Mesenchymal stem cell (in vitro differentiated cells and primary cell): Measurements from ENCODE around the gene OR2AP1.

Source experiments
- DNase-seq: peaks from one replicate; pipeline ENCODE4 v3.0.0-alpha.2; 2013
- H2AFZ ChIP-seq: one replicate; pipeline ENCODE4 v1.6.1; 2013; ENCODE audit warnings: low read depth, mild to moderate bottlenecking, control low read depth, inconsistent platforms, low read length, moderate library complexity
- H2AK5ac ChIP-seq: 2 replicates; pipeline ENCODE4 v1.6.1; 2013; ENCODE audit warnings: low read length, moderate library complexity, mild to moderate bottlenecking, inconsistent platforms; ENCODE audit not compliant: severe bottlenecking
- H2BK120ac ChIP-seq: one replicate; pipeline ENCODE4 v1.6.1; 2013; ENCODE audit warnings: low read depth, mild to moderate bottlenecking, inconsistent platforms, low read length, moderate library complexity
- H2BK12ac ChIP-seq, 2 experiments: one replicate each; pipeline ENCODE4 v1.6.1; 2013; ENCODE audit warnings: inconsistent platforms in 2 of 2, low read length in 2 of 2, mild to moderate bottlenecking in 2 of 2, moderate library complexity in 2 of 2, control low read depth in 1 of 2
- H2BK15ac ChIP-seq: one replicate; pipeline ENCODE4 v1.6.1; 2013; ENCODE audit warnings: mild to moderate bottlenecking, low read depth, inconsistent platforms; ENCODE audit not compliant: poor library complexity, severe bottlenecking
- H2BK5ac ChIP-seq: 2 replicates; pipeline ENCODE4 v1.6.1; 2013; ENCODE audit warnings: low read depth, mild to moderate bottlenecking, low read length, control low read depth, inconsistent platforms; ENCODE audit not compliant: poor library complexity, severe bottlenecking
- H3K14ac ChIP-seq, 2 experiments: one replicate each; pipeline ENCODE4 v1.6.1; 2013; ENCODE audit warnings: inconsistent platforms in 2 of 2, low read length in 2 of 2, control low read depth in 1 of 2, mild to moderate bottlenecking in 1 of 2, moderate library complexity in 1 of 2
- H3K18ac ChIP-seq, 2 experiments: one replicate each; pipeline ENCODE4 v1.6.1; 2013; ENCODE audit warnings: inconsistent platforms in 2 of 2, low read length in 2 of 2, control low read depth in 1 of 2, low read depth in 1 of 2, mild to moderate bottlenecking in 1 of 2
- H3K23ac ChIP-seq, 2 experiments: one replicate each; pipeline ENCODE4 v1.6.1; 2013; ENCODE audit warnings: inconsistent platforms in 2 of 2, low read length in 2 of 2, mild to moderate bottlenecking in 2 of 2, moderate library complexity in 2 of 2, control low read depth in 1 of 2
- H3K27ac ChIP-seq: 2 replicates; pipeline ENCODE4 v1.5.1; 2013; ENCODE audit warnings: mild to moderate bottlenecking, moderate library complexity, low read length, control low read depth, inconsistent platforms; ENCODE audit not compliant: poor library complexity, severe bottlenecking
- H3K27me3 ChIP-seq, 2 experiments: 2 replicates each; pipeline versions ENCODE4 v1.6.1 to v1.7.0; 2013; ENCODE audit warnings: low read length in 2 of 2, mild to moderate bottlenecking in 2 of 2, moderate library complexity in 2 of 2, control low read depth in 1 of 2, inconsistent platforms in 1 of 2; ENCODE audit not compliant: control insufficient read depth in 1 of 2, insufficient read depth in 1 of 2
- H3K36me3 ChIP-seq, 2 experiments: 2 replicates each; pipeline versions ENCODE4 v1.6.1 to v1.7.0; 2013; ENCODE audit warnings: low read length in 2 of 2, control low read depth in 1 of 2, inconsistent platforms in 1 of 2, low read depth in 1 of 2, mild to moderate bottlenecking in 1 of 2; ENCODE audit not compliant: insufficient read depth in 2 of 2, control insufficient read depth in 1 of 2
- H3K4ac ChIP-seq, 2 experiments: one replicate each; pipeline ENCODE4 v1.6.1; 2013; ENCODE audit warnings: inconsistent platforms in 2 of 2, low read length in 2 of 2, mild to moderate bottlenecking in 2 of 2, moderate library complexity in 2 of 2, control low read depth in 1 of 2, low read depth in 1 of 2
- H3K4me1 ChIP-seq: 2 replicates; pipeline ENCODE4 v1.6.1; 2013; ENCODE audit warnings: low read depth, low read length, control low read depth; ENCODE audit not compliant: control insufficient read depth, insufficient read depth
- H3K4me2 ChIP-seq: 2 replicates; pipeline ENCODE4 v1.6.1; 2013; ENCODE audit warnings: low read length, mild to moderate bottlenecking, inconsistent platforms; ENCODE audit not compliant: poor library complexity, severe bottlenecking
- H3K4me3 ChIP-seq, 2 experiments: 2 replicates each; pipeline versions ENCODE4 v1.5.1 to v1.7.0; 2013; ENCODE audit warnings: low read length in 2 of 2, mild to moderate bottlenecking in 2 of 2, control low read depth in 1 of 2, low read depth in 1 of 2; ENCODE audit not compliant: insufficient read depth in 1 of 2
- H3K79me1 ChIP-seq: replicated peaks from 2 replicates; pipeline ENCODE4 v1.6.1; 2013; ENCODE audit warnings: mild to moderate bottlenecking, control low read depth, low read length, inconsistent platforms; ENCODE audit not compliant: poor library complexity, severe bottlenecking
- H3K9ac ChIP-seq: 2 replicates; pipeline ENCODE4 v1.7.0; 2013; ENCODE audit warnings: mild to moderate bottlenecking, low read length, moderate library complexity
- H3K9me3 ChIP-seq: 2 replicates; pipeline ENCODE4 v1.7.0; 2013; ENCODE audit warnings: mild to moderate bottlenecking, low read length; ENCODE audit not compliant: control insufficient read depth
- H4K8ac ChIP-seq: one replicate; pipeline ENCODE4 v1.6.1; 2013; ENCODE audit warnings: inconsistent platforms, mild to moderate bottlenecking, low read length, moderate library complexity
- H4K91ac ChIP-seq: one replicate; pipeline ENCODE4 v1.6.1; 2013; ENCODE audit warnings: mild to moderate bottlenecking, low read length, inconsistent platforms
- WGBS: methylation state at CpG from one replicate; pipeline ENCODE4 v1.1.7; 2013; ENCODE audit warnings: mixed read lengths; 5-methylcytosine and 5-hydroxymethylcytosine counted together

OR2AP1 gene

GRCh38 chr12:55612646-55613045 lies 40.4 kb downstream of the OR2AP1 start:
- no peak overlapping the region for H4K8ac ChIP-seq
- no peak overlapping the region for H3K4me3 ChIP-seq
- H3K9me3 ChIP-seq, result peaks cover 20% of the 10 kb centered on the region
- H2BK120ac ChIP-seq, result no peak overlapping the region
- H2BK15ac ChIP-seq, result no peak overlapping the region
- no peak overlapping the region for H2BK12ac ChIP-seq
- no peaks in the 10 kb centered on the region for H3K36me3 ChIP-seq
- H3K23ac ChIP-seq, result no peak overlapping the region
- H3K79me1 ChIP-seq, result no peaks in the 10 kb centered on the region
- H2AFZ ChIP-seq, result no peak overlapping the region
- H3K27ac ChIP-seq, result no peak overlapping the region
- peaks cover 12 to 19% of the 10 kb centered on the region in 2 experiments for H3K27me3 ChIP-seq
- H3K4ac ChIP-seq, result no peak overlapping the region
- H4K91ac ChIP-seq, result no peak overlapping the region
- H2BK5ac ChIP-seq, result no peak overlapping the region
- H3K14ac ChIP-seq, result no peak overlapping the region
- 29% methylated on average over 1 of the region's 2 CpGs for WGBS
- no peak overlapping the region for H2AK5ac ChIP-seq
- no peak overlapping the region for H3K4me2 ChIP-seq
- H3K9ac ChIP-seq, result no peak overlapping the region
- no peaks in the 10 kb centered on the region for H3K4me1 ChIP-seq
- DNase-seq, result no peak
- no peak overlapping the region for H3K18ac ChIP-seq

GRCh38 chr12:55614764-55615163 lies 42.5 kb downstream of the OR2AP1 start:
- no peak overlapping the region for H3K23ac ChIP-seq
- H2BK12ac ChIP-seq, result no peak overlapping the region
- no peak overlapping the region for H4K8ac ChIP-seq
- no peak overlapping the region for H3K4me3 ChIP-seq
- no peak overlapping the region for H2AK5ac ChIP-seq
- H3K4me1 ChIP-seq, result no peaks in the 10 kb centered on the region
- H3K18ac ChIP-seq, result no peak overlapping the region
- no peak overlapping the region for H3K27ac ChIP-seq
- H2BK15ac ChIP-seq, result no peak overlapping the region
- peaks cover 12 to 23% of the 10 kb centered on the region in 2 experiments for H3K27me3 ChIP-seq
- WGBS, result 90% methylated on average over 1 of the region's 1 CpG
- H3K36me3 ChIP-seq, result no peaks in the 10 kb centered on the region
- no peaks in the 10 kb centered on the region for H3K79me1 ChIP-seq
- H3K9ac ChIP-seq, result no peak overlapping the region
- no peak overlapping the region for H2BK5ac ChIP-seq
- H2BK120ac ChIP-seq, result no peak overlapping the region
- H3K4me2 ChIP-seq, result no peak overlapping the region
- no peak overlapping the region for H4K91ac ChIP-seq
- DNase-seq, result no peak
- H3K14ac ChIP-seq, result no peak overlapping the region
- peaks cover 20% of the 10 kb centered on the region for H3K9me3 ChIP-seq
- H3K4ac ChIP-seq, result no peak overlapping the region
- no peak overlapping the region for H2AFZ ChIP-seq

- no peak overlapping the region for H2BK120ac ChIP-seq
- H3K4me2 ChIP-seq, result no peak overlapping the region
- peaks cover 17% of the 10 kb centered on the region for H3K9me3 ChIP-seq
- H3K36me3 ChIP-seq, result no peaks in the 10 kb centered on the region
- no peak overlapping the region for H3K9ac ChIP-seq
- no peaks in the 10 kb centered on the region for H3K4me1 ChIP-seq
- H4K8ac ChIP-seq, result no peak overlapping the region
- H3K4me3 ChIP-seq, result no peak overlapping the region
- H3K27ac ChIP-seq, result no peak overlapping the region
- no peak overlapping the region for H3K14ac ChIP-seq
- H2AFZ ChIP-seq, result no peak overlapping the region
- no peak overlapping the region for H3K23ac ChIP-seq
- no peak overlapping the region for H2BK12ac ChIP-seq
- WGBS, result 0% methylated on average over 4 of the region's 6 CpGs
- H2BK15ac ChIP-seq, result no peak overlapping the region
- H4K91ac ChIP-seq, result no peak overlapping the region
- no peak overlapping the region for H2BK5ac ChIP-seq
- H2AK5ac ChIP-seq, result no peak overlapping the region
- peak; percentile 92 for DNase-seq
- H3K4ac ChIP-seq, result no peak overlapping the region
- H3K18ac ChIP-seq, result no peak overlapping the region
- H3K79me1 ChIP-seq, result no peaks in the 10 kb centered on the region
- peaks cover 9 to 37% of the 10 kb centered on the region in 2 experiments for H3K27me3 ChIP-seq
These were observed 47.3 kb downstream of the OR2AP1 start for GRCh38 chr12:55619354-55620138.

GRCh38 chr12:55624056-55624455 lies 51.8 kb downstream of the OR2AP1 start:
- no peak overlapping the region for H3K23ac ChIP-seq
- H3K4me2 ChIP-seq, result no peak overlapping the region
- H2BK5ac ChIP-seq, result no peak overlapping the region
- H3K4ac ChIP-seq, result no peak overlapping the region
- no peak overlapping the region for H2BK12ac ChIP-seq
- no peak overlapping the region for H4K91ac ChIP-seq
- H3K36me3 ChIP-seq, result no peaks in the 10 kb centered on the region
- H3K27ac ChIP-seq, result no peak overlapping the region
- H2AK5ac ChIP-seq, result no peak overlapping the region
- H2BK120ac ChIP-seq, result no peak overlapping the region
- no peak overlapping the region for H3K9ac ChIP-seq
- no peak overlapping the region for H2BK15ac ChIP-seq
- no peak overlapping the region for H3K4me3 ChIP-seq
- DNase-seq, result no peak
- no peaks in the 10 kb centered on the region for H3K4me1 ChIP-seq
- H3K79me1 ChIP-seq, result no peaks in the 10 kb centered on the region
- no peak overlapping the region for H2AFZ ChIP-seq
- H3K18ac ChIP-seq, result no peak overlapping the region
- no peak overlapping the region for H4K8ac ChIP-seq
- no peaks in the 10 kb centered on the region for H3K9me3 ChIP-seq
- H3K14ac ChIP-seq, result no peak overlapping the region
- peaks cover 23 to 68% of the 10 kb centered on the region in 2 experiments for H3K27me3 ChIP-seq
